RWPE1 (cell line): ENCODE results near the gene TAPBPL.
"Not testable (repeated sequence)": the region's sequence is repeated elsewhere in the genome, so short reads cannot be mapped to it uniquely, and the experiment has no call there.

Experiments
- CTCF ChIA-PET: fragments of 350-600 bp; sonication (Branson Sonifier 250); formaldehyde crosslinking; extraction: SDS; loops from one replicate; lab custom pipeline; 2021; lab: Yijun Ruan, JAX
- POLR2A ChIA-PET: fragments of 400-600 bp; formaldehyde crosslinking; extraction: SDS; loops from one replicate; lab custom pipeline; 2020; ENCODE audit warnings: antibody characterized with exemption; ENCODE audit not compliant: low non-redundant PET; lab: Yijun Ruan, JAX
- DNase-seq: peaks from one replicate; pipeline ENCODE4 v3.0.0; 2012; ENCODE audit warnings: low spot score
- H3K27ac ChIP-seq: fragments of 450-650 bp; 2 replicates; pipeline ENCODE4 v1.5.1; 2017
- CTCF ChIP-seq: fragments of 450-650 bp; conservative IDR thresholded peaks from 2 replicates; pipeline ENCODE4 v1.5.1; 2017; ENCODE audit warnings: low read depth, mild to moderate bottlenecking

The TAPBPL gene

DNA sequence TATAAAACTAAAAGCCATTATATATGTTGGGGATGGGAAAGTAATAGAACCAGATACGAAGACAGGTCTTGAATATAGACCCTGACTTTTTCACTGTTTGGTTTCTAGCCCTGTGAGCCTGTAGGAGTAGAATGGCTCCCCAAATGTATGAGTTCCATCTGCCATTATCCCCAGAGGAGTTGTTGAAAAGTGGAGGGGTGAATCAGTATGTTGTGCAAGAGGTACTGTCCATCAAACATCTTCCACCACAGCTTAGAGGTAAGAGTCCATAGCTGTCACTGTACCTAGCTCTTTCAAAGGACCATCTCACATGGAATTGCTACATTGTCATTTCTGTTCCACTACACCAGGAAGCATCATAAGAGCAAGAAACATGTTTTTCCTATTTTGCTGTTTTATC lies 43.1 kb downstream of the TAPBPL start:
- ChIA-PET POLR2A (no interaction called here), CTCF (interaction anchor here (1.0 kb wide), 1 partner anchor 44 kb away, joined by 3 read pairs; no protein-coding TSS in a partner anchor)
- no peak overlapping the region for H3K27ac ChIP-seq
- TF ChIP-seq CTCF: no peak
- peak; percentile 26 for DNase-seq

DNA sequence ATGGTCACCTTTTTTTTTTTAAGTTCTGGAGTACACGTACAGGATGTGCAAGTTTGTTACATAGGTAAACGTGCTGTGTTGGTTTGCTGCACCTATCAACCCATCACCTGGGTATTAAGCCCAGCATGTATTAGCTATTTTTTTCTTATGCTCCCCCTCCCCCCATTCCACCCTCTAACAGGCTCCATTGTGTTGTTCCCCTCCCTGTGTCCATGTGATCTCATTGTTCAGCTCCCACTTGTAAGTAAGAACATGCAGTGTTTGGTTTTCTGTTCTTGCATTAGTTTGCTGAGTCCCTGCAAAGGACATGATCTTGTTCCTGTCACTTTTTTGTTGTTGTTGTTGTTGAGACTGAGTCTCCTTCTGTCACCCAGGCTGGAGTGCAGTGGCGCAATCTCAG lies 45.4 kb downstream of the TAPBPL start:
- CTCF ChIA-PET: interaction anchor here (0.6 kb wide), 1 partner anchor 509 kb away, joined by 3 read pairs; no protein-coding TSS in a partner anchor
- POLR2A ChIA-PET: interaction anchor here (0.7 to 2.2 kb wide), 2 partner anchors 37 to 43 kb away, joined by 4 to 5 read pairs; partner anchors contain the start of gene GAPDH
- peak overlapping the region; percentile 43; the same call in 1 of the 2 replicates for H3K27ac ChIP-seq
- DNase-seq: not testable (repeated sequence)

GRCh38 chr12:6500466-6500865 lies 48.6 kb downstream of the TAPBPL start:
- no peak for TF ChIP-seq CTCF

GRCh38 chr12:6507102-6507998 lies 55.5 kb downstream of the TAPBPL start:
- peak; percentile 15 for DNase-seq
- POLR2A ChIA-PET: no interaction called here
- CTCF ChIA-PET: no interaction called here
- TF ChIP-seq CTCF: no peak
- peak overlapping the region; percentile 69 for H3K27ac ChIP-seq

More at GRCh38 chr12:6500466-6500865, 48.6 kb downstream of the TAPBPL start:
- DNase-seq: no peak
- H3K27ac ChIP-seq: no peak overlapping the region
- POLR2A ChIA-PET: no interaction called here
- CTCF ChIA-PET: no interaction called here

DNA sequence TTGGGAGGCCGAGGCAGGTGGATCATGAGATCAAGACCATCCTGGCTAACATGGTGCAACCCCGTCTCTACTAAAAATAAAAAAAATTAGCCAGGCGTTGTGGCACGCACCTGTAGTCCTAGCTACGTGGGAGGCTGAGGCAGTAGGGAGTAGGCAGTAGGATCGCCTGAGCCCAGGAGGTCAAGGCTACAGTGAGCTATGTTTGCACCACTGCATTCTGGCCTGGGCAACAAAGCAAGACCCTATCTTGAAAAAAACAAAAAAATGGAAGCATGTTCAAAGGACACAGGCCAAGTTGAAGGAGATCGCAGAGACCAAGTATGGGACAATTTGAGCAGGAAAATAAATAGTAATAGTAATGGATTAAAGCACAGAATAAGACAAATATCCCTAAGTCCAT lies 56.2 kb downstream of the TAPBPL start:
- CTCF ChIA-PET: no interaction called here
- no peak for TF ChIP-seq CTCF
- POLR2A ChIA-PET: no interaction called here
- peak overlapping the region; percentile 69 for H3K27ac ChIP-seq
- no peak for DNase-seq
